ENCODE data around the gene TMEM63C.

- TF ChIP-seq CTCF (IDR thresholded peaks at IDR 0.05; ENCODE audit: insufficient read depth, low read length, poor library complexity, severe bottlenecking) (no peak), EZH2phosphoT487 (conservative IDR thresholded peaks at IDR 0.05; ENCODE audit: low read length) (no peak)
These were observed 36.0 kb downstream of the TMEM63C start for GRCh38 chr14:77217551-77217950.
